ENCODE data around the gene ARID1B.

DNA sequence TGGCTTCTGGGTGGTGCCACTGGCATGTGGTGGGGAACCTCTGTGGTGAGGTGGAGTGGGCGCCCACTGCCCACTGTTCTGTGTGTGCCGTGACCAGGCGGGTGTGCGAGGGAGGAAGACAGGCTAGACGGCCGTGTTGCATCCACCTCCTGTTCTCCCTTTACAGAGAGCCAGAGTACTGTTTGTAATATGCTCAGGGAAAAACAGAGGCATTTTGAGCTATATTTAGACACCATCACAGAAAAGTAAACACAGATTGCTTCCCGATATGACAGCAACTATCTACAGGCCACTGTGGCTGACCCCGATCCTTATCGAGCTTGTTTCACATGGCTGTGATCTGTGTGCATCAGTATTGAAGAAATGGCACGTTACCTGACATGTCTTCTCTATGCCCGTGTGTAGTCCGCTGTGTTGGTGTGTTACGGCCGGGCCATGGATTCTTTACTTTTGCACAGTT lies 45.6 kb downstream of the ARID1B start:
- TF ChIP-seq, protein P1, sequence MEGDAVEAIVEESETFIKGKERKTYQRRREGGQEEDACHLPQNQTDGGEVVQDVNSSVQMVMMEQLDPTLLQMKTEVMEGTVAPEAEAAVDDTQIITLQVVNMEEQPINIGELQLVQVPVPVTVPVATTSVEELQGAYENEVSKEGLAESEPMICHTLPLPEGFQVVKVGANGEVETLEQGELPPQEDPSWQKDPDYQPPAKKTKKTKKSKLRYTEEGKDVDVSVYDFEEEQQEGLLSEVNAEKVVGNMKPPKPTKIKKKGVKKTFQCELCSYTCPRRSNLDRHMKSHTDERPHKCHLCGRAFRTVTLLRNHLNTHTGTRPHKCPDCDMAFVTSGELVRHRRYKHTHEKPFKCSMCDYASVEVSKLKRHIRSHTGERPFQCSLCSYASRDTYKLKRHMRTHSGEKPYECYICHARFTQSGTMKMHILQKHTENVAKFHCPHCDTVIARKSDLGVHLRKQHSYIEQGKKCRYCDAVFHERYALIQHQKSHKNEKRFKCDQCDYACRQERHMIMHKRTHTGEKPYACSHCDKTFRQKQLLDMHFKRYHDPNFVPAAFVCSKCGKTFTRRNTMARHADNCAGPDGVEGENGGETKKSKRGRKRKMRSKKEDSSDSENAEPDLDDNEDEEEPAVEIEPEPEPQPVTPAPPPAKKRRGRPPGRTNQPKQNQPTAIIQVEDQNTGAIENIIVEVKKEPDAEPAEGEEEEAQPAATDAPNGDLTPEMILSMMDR (conservative IDR thresholded peaks at IDR 0.05) = no peak
- TF ChIP-seq EZH2 (IDR thresholded peaks at IDR 0.05; ENCODE audit: low read depth) = no peak

Data from PC-9 (cell line).